Measurements from ENCODE around the gene ZBTB12.

- TF ChIP-seq CTCF (IDR thresholded peaks at IDR 0.05; ENCODE audit: low read depth, low read length) (no peak), EZH2phosphoT487 (IDR thresholded peaks at IDR 0.05; ENCODE audit: low read depth) (no peak)
These were observed 26.7 kb upstream of the ZBTB12 start for GRCh38 chr6:31928672-31928939.

Data from OCI-LY3 (cell line).